ENCODE measurements around the gene BTBD9.

DNA sequence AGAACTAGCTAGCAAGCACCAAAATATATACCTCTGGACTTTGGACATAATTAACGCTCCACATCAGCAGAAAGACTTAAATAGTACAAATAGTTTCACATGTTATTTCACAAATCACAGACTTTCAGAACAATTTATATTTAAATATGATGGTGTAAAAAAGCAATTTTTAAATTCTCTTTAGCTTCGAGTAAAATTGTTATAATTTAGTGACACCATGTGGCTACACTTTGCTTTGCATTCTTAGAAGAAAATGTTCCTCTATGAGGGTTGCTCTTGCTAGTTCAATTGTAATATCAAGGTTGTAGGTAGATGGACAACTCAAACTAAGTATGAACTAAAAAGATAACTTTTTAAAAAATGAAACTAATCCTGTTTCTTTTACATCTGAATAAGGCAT lies 69.0 kb downstream of the BTBD9 start:
- TF ChIP-seq, protein P1, sequence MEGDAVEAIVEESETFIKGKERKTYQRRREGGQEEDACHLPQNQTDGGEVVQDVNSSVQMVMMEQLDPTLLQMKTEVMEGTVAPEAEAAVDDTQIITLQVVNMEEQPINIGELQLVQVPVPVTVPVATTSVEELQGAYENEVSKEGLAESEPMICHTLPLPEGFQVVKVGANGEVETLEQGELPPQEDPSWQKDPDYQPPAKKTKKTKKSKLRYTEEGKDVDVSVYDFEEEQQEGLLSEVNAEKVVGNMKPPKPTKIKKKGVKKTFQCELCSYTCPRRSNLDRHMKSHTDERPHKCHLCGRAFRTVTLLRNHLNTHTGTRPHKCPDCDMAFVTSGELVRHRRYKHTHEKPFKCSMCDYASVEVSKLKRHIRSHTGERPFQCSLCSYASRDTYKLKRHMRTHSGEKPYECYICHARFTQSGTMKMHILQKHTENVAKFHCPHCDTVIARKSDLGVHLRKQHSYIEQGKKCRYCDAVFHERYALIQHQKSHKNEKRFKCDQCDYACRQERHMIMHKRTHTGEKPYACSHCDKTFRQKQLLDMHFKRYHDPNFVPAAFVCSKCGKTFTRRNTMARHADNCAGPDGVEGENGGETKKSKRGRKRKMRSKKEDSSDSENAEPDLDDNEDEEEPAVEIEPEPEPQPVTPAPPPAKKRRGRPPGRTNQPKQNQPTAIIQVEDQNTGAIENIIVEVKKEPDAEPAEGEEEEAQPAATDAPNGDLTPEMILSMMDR (IDR thresholded peaks at IDR 0.05): peak in 4 of 6 experiments; percentile 14 to 48 (median 26)
- no peak for TF ChIP-seq POLR2A (IDR thresholded peaks at IDR 0.05)
